Astrocyte (in vitro differentiated cells and primary cell): ENCODE measurements around the gene MZB1. TPM values are rescaled to one million over a fixed set of nuclear protein-coding genes. Genes with fewer than 3 reads are reported as not detected.

Experiments
- DNase-seq: peaks from one replicate; pipeline ENCODE4 v3.0.0-alpha.2; 2010; ENCODE audit warnings: low read depth
- FAIRE-seq: peaks from 2 replicates; lab custom pipeline; 2011; peaks lifted over from hg19 to GRCh38; lab: Jason Lieb, UNC
- H2AFZ ChIP-seq: 2 replicates; pipeline ENCODE4 v1.6.0; 2012; ENCODE audit warnings: low read depth, low read length, inconsistent platforms
- H3K27ac ChIP-seq: 2 replicates; pipeline ENCODE4 v1.5.1; 2011; ENCODE audit warnings: low read depth, low read length, inconsistent platforms
- H3K27me3 ChIP-seq: 2 replicates; pipeline ENCODE4 v1.6.0; 2011; ENCODE audit warnings: low read length, inconsistent platforms; ENCODE audit not compliant: insufficient read depth
- H3K36me3 ChIP-seq: 2 replicates; pipeline ENCODE4 v1.5.1; 2011; ENCODE audit warnings: low read length, inconsistent platforms; ENCODE audit not compliant: insufficient read depth
- H3K4me1 ChIP-seq: 2 replicates; pipeline ENCODE4 v1.5.1; 2011; ENCODE audit warnings: low read length, inconsistent platforms; ENCODE audit not compliant: insufficient read depth
- H3K4me2 ChIP-seq: 2 replicates; pipeline ENCODE4 v1.6.0; 2012; ENCODE audit warnings: low read length, inconsistent platforms
- H3K4me3 ChIP-seq: 2 replicates; pipeline ENCODE4 v1.5.1; 2011; ENCODE audit warnings: low read depth, mild to moderate bottlenecking, low read length, inconsistent platforms; ENCODE audit not compliant: insufficient read depth
- H3K79me2 ChIP-seq: 2 replicates; pipeline ENCODE4 v1.6.0; 2012; ENCODE audit warnings: mild to moderate bottlenecking, low read length, inconsistent platforms; ENCODE audit not compliant: insufficient read depth
- H3K9ac ChIP-seq: 2 replicates; pipeline ENCODE4 v1.6.0; 2012; ENCODE audit warnings: mild to moderate bottlenecking, low read length, inconsistent platforms
- H3K9me3 ChIP-seq: 2 replicates; pipeline ENCODE4 v1.5.1; 2012; ENCODE audit warnings: low read depth, mild to moderate bottlenecking, low read length, inconsistent platforms; ENCODE audit not compliant: insufficient read depth
- H4K20me1 ChIP-seq: 2 replicates; pipeline ENCODE4 v1.6.0; 2012; ENCODE audit warnings: low read length, inconsistent platforms; ENCODE audit not compliant: insufficient read depth
- H3K27ac Mint-ChIP-seq: one replicate; pipeline ENCODE4 v1.8.0; 2021; ENCODE audit warnings: mild to moderate bottlenecking, mixed read lengths; ENCODE audit not compliant: unreplicated experiment
- H3K27me3 Mint-ChIP-seq: one replicate; pipeline ENCODE4 v1.8.0; 2021; ENCODE audit warnings: low read depth, mixed read lengths; ENCODE audit not compliant: unreplicated experiment
- H3K36me3 Mint-ChIP-seq: one replicate; pipeline ENCODE4 v1.8.0; 2021; ENCODE audit warnings: low read depth, mixed read lengths; ENCODE audit not compliant: unreplicated experiment
- H3K4me1 Mint-ChIP-seq: one replicate; pipeline ENCODE4 v1.8.0; 2021; ENCODE audit warnings: low read depth, mixed read lengths; ENCODE audit not compliant: unreplicated experiment
- H3K4me3 Mint-ChIP-seq: one replicate; pipeline ENCODE4 v1.8.0; 2021; ENCODE audit warnings: mild to moderate bottlenecking, moderate library complexity, mixed read lengths; ENCODE audit not compliant: unreplicated experiment
- H3K9me3 Mint-ChIP-seq: one replicate; pipeline ENCODE4 v1.8.0; 2021; ENCODE audit warnings: mild to moderate bottlenecking, mixed read lengths; ENCODE audit not compliant: unreplicated experiment
- EZH2 ChIP-seq: IDR thresholded peaks from 2 replicates; pipeline ENCODE4 v1.6.1; 2012; ENCODE audit warnings: mild to moderate bottlenecking, low read length, inconsistent platforms; ENCODE audit not compliant: insufficient read depth
- total RNA-seq: library from RNA; stranded (reverse); gene quantifications from 2 replicates; pipeline ENCODE4 v1.2.1, GENCODE V29; 2021
- TF ChIP-seq, protein P1 (sequence below): IDR thresholded peaks from 2 replicates; pipeline ENCODE4 v1.5.1; 2011; ENCODE audit warnings: low read depth, mild to moderate bottlenecking, inconsistent platforms, low read length, moderate library complexity; ENCODE audit not compliant: insufficient read depth

Gene MZB1
- total RNA-seq, 1 donor from 2014 or later = not detected

DNA sequence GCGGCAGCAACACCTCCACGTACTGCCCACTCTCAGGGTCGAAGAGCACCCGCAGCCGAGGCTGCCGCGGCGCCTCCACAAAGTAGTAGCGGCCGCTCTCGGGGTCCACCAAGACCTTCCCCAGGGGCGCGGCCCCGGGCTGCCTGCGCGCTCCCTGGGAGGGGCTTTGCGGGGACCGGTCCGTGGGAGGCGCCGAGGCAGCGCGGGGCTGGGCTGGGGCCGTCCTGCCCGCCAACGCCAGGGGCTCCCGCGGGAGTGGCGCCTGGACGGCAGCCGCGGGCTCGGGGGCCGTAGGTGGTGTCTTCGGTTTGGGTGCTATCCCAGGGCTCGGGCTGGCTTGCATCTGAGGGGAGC lies 2.6 kb upstream of the MZB1 start:
- TF ChIP-seq EZH2 = no peak
- TF ChIP-seq, protein P1, sequence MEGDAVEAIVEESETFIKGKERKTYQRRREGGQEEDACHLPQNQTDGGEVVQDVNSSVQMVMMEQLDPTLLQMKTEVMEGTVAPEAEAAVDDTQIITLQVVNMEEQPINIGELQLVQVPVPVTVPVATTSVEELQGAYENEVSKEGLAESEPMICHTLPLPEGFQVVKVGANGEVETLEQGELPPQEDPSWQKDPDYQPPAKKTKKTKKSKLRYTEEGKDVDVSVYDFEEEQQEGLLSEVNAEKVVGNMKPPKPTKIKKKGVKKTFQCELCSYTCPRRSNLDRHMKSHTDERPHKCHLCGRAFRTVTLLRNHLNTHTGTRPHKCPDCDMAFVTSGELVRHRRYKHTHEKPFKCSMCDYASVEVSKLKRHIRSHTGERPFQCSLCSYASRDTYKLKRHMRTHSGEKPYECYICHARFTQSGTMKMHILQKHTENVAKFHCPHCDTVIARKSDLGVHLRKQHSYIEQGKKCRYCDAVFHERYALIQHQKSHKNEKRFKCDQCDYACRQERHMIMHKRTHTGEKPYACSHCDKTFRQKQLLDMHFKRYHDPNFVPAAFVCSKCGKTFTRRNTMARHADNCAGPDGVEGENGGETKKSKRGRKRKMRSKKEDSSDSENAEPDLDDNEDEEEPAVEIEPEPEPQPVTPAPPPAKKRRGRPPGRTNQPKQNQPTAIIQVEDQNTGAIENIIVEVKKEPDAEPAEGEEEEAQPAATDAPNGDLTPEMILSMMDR = no peak
- H3K9me3 ChIP-seq = no peaks in the 10 kb centered on the region
- Mint-ChIP-seq H3K27me3 (peaks cover 28% of the 10 kb centered on the region), H3K4me3 (no peak overlapping the region), H3K27ac (no peak overlapping the region), H3K4me1 (peaks cover 4% of the 10 kb centered on the region), H3K9me3 (no peaks in the 10 kb centered on the region), H3K36me3 (peaks cover 6% of the 10 kb centered on the region)
- no peak overlapping the region for H3K27ac ChIP-seq
- H3K9ac ChIP-seq = no peak overlapping the region
- H3K27me3 ChIP-seq = peaks cover 18% of the 10 kb centered on the region
- no peak for DNase-seq
- no peaks in the 10 kb centered on the region for H3K79me2 ChIP-seq
- H3K4me3 ChIP-seq = peak overlapping the region; percentile 49
- peak overlapping the region; percentile 81 for H3K4me2 ChIP-seq
- peaks cover 11% of the 10 kb centered on the region for H3K4me1 ChIP-seq
- no peak for FAIRE-seq
- H3K36me3 ChIP-seq = no peaks in the 10 kb centered on the region
- H4K20me1 ChIP-seq = peaks cover 3% of the 10 kb centered on the region
- peak overlapping the region; percentile 71 for H2AFZ ChIP-seq

DNA sequence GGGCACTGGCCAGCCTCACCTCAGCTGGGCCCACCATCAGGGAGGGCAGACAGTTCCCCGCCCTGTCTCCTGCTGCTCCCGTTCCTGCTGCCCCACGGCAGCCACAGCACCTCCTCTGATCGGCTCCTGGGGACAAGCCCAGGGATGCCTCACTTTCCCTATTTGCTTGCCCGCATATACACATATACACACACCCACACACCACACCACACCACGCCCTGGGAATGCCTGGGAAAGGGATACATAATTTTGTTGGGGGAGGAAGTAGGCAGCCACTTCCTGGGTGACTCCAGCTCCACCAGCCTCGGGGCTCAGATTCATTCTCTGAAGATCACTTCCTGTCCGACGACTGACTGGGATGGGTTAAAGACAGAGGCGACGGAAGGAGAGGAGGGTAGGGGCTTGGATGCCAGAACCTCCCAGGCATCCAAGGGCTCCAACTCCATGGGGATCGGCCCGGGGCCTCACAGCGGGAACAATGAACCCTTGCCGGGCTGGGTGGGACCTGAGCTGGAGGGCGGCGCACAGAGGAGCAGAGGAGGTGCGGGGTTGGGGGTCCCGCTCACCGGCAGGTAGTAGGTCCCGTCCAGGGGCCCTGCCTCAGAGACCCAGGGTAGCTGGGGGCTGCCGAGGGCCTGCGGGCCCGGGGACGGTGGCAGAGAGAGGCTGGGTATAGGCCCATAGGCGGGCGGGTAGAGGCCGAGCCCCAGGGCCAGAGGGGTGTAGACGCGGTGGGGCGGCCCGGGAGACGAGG lies 2.0 kb upstream of the MZB1 start:
- no peak overlapping the region for H3K27ac Mint-ChIP-seq
- H3K9ac ChIP-seq = no peak overlapping the region

More for the DNA sequence above, 2.0 kb upstream of the MZB1 start:
- Mint-ChIP-seq H3K27me3 (peaks cover 28% of the 10 kb centered on the region), H3K36me3 (peaks cover 6% of the 10 kb centered on the region), H3K4me3 (no peak overlapping the region), H3K9me3 (no peaks in the 10 kb centered on the region), H3K4me1 (peaks cover 4% of the 10 kb centered on the region)
- Histone ChIP-seq H3K27me3 (peaks cover 18% of the 10 kb centered on the region), H3K4me2 (peak overlapping the region; percentile 81), H3K27ac (no peak overlapping the region), H3K79me2 (no peaks in the 10 kb centered on the region), H4K20me1 (peaks cover 3% of the 10 kb centered on the region), H3K4me3 (peak overlapping the region; percentile 49), H3K4me1 (peaks cover 11% of the 10 kb centered on the region), H3K9me3 (no peaks in the 10 kb centered on the region), H2AFZ (peak overlapping the region; percentile 71), H3K36me3 (no peaks in the 10 kb centered on the region)
- FAIRE-seq (no peak), DNase-seq (no peak)
- no peak for TF ChIP-seq EZH2
- TF ChIP-seq, protein P1 = no peak
